Measurements from ENCODE around the gene CSMD2. TPM values are rescaled to one million over a fixed set of nuclear protein-coding genes. Genes with fewer than 3 reads are reported as not detected.

CSMD2 gene
- total RNA-seq, 1 experiment from 2014 or later: 13.2 TPM

DNA sequence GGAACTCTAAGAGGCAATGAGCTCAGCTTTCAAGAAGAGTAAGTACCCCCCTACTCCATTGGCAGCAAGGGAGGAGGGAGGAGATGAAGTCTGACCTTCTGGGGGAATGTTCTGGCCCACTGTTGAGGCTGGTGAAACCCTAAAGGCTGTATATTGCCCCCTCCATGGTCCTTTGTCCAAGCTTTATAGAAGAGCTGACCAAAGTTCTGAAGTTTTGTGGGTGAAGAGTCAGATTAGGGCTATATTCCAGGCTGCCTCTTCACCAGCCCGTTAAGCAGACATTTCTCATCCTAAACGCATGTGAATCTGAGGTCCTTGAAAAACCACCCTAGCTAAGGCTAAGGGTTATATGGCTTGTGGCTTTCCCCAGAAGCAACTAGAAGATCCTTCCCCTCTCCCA lies 13.0 kb upstream of the CSMD2 start:
- no peak overlapping the region for H3K27ac Mint-ChIP-seq
- no peak for TF ChIP-seq ZNF423 (CRISPR knock-in tag; IDR thresholded peaks at IDR 0.05)
- TF ChIP-seq, protein P1, sequence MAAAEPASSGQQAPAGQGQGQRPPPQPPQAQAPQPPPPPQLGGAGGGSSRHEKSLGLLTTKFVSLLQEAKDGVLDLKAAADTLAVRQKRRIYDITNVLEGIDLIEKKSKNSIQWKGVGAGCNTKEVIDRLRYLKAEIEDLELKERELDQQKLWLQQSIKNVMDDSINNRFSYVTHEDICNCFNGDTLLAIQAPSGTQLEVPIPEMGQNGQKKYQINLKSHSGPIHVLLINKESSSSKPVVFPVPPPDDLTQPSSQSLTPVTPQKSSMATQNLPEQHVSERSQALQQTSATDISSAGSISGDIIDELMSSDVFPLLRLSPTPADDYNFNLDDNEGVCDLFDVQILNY (CRISPR knock-in tag; IDR thresholded peaks at IDR 0.05): no peak
- TF ChIP-seq, protein P2, sequence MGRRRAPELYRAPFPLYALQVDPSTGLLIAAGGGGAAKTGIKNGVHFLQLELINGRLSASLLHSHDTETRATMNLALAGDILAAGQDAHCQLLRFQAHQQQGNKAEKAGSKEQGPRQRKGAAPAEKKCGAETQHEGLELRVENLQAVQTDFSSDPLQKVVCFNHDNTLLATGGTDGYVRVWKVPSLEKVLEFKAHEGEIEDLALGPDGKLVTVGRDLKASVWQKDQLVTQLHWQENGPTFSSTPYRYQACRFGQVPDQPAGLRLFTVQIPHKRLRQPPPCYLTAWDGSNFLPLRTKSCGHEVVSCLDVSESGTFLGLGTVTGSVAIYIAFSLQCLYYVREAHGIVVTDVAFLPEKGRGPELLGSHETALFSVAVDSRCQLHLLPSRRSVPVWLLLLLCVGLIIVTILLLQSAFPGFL (CRISPR knock-in tag; IDR thresholded peaks at IDR 0.05; ENCODE audit: borderline replicate concordance): no peak
- TF ChIP-seq, protein P3, sequence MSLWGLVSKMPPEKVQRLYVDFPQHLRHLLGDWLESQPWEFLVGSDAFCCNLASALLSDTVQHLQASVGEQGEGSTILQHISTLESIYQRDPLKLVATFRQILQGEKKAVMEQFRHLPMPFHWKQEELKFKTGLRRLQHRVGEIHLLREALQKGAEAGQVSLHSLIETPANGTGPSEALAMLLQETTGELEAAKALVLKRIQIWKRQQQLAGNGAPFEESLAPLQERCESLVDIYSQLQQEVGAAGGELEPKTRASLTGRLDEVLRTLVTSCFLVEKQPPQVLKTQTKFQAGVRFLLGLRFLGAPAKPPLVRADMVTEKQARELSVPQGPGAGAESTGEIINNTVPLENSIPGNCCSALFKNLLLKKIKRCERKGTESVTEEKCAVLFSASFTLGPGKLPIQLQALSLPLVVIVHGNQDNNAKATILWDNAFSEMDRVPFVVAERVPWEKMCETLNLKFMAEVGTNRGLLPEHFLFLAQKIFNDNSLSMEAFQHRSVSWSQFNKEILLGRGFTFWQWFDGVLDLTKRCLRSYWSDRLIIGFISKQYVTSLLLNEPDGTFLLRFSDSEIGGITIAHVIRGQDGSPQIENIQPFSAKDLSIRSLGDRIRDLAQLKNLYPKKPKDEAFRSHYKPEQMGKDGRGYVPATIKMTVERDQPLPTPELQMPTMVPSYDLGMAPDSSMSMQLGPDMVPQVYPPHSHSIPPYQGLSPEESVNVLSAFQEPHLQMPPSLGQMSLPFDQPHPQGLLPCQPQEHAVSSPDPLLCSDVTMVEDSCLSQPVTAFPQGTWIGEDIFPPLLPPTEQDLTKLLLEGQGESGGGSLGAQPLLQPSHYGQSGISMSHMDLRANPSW (CRISPR knock-in tag; conservative IDR thresholded peaks at IDR 0.05; ENCODE audit: low read depth): no peak
- H3K4me1 Mint-ChIP-seq: peaks cover 50% of the 10 kb centered on the region
- no peak for DNase-seq (ENCODE audit: low spot score)
- peaks cover 15% of the 10 kb centered on the region for H3K27me3 Mint-ChIP-seq (ENCODE audit: low read depth)
- no peaks in the 10 kb centered on the region for H3K36me3 Mint-ChIP-seq
- peak overlapping the region; percentile 56 for H3K4me3 Mint-ChIP-seq
- no peak; the same call in 1 of the 2 replicates for ATAC-seq
- POLR2A ChIA-PET: interaction anchor here (2.6 to 4.1 kb wide), 2 partner anchors 10 to 13 kb away, joined by 14 to 29 read pairs; partner anchors contain the start of gene CSMD2
- no peaks in the 10 kb centered on the region for H3K9me3 Mint-ChIP-seq
- CTCF ChIA-PET: interaction anchor here (0.6 to 3.9 kb wide), 6 partner anchors 10 to 545 kb away, joined by 4 to 33 read pairs (median 8); partner anchors contain the start of gene CSMD2

DNA sequence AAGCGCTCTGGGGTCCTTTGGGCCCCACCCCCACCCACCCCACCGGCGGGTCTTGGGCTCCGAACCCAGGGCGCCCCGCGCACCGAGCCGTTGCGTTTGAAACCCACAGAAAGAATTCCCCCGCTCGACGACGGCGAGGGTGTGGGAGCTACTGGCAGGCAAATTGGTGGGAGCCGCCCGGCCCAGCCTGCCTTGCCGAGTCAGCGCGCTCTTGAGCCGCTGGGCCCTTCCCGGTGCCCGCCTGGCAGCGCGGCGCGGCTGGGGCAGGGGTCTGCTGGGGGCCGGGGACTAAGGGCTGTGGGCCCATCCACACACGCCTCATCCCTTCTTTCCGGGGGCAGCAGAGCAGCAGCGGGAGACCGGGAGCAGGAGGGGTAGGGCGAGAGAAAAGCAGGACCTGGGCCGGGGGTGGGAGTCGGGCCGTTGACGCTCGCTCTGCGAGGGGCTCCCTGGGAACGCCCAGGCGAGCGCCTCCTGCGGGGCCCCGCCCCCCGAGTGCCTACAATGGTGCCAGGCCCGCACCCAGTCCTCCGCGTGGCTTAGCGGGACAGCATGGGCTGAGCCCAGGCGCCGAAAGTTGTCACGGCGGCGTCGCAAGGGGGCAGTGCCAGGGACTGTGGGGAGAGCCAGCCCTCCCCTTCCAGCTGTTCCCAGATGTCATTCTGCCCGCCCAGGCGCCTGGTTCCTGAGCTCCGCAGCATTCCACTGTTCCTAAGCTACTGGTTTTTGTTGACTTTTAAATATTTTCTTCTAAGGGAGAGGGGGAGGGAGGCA lies 12.0 kb upstream of the CSMD2 start, which contains the start of gene C1orf94:
Gene C1orf94 (plus strand): TSS at position 78 of the 774 bp plus-strand sequence. CDS start 883 bp downstream, outside the sequence.
- ChIA-PET CTCF (interaction anchor here (0.6 to 3.9 kb wide), 10 partner anchors 9 to 1682 kb away, joined by 3 to 33 read pairs (median 5); partner anchors contain the start of gene CSMD2), POLR2A (interaction anchor here (2.6 to 4.1 kb wide), 2 partner anchors 11 to 12 kb away, joined by 14 to 29 read pairs; partner anchors contain the start of gene CSMD2)
- Mint-ChIP-seq H3K27ac (no peak within 1 kb of the TSS), H3K36me3 (no peaks in the 10 kb centered on the region), H3K9me3 (no peaks in the 10 kb centered on the region), H3K27me3 (ENCODE audit: low read depth) (peaks cover 15% of the 10 kb centered on the region), H3K4me1 (peaks cover 58% of the 10 kb centered on the region), H3K4me3 (peak within 1 kb of the TSS; percentile 56)
- DNase-seq (ENCODE audit: low spot score): peak; percentile 56
- peak; percentile 71 for ATAC-seq
- TF ChIP-seq ZNF121 (CRISPR knock-in tag; IDR thresholded peaks at IDR 0.05): peak; percentile 69
- no peak for TF ChIP-seq GTF2I (CRISPR knock-in tag; conservative IDR thresholded peaks at IDR 0.05)
- TF ChIP-seq SMAD4 (CRISPR knock-in tag; IDR thresholded peaks at IDR 0.05): no peak
- TF ChIP-seq, protein P4, sequence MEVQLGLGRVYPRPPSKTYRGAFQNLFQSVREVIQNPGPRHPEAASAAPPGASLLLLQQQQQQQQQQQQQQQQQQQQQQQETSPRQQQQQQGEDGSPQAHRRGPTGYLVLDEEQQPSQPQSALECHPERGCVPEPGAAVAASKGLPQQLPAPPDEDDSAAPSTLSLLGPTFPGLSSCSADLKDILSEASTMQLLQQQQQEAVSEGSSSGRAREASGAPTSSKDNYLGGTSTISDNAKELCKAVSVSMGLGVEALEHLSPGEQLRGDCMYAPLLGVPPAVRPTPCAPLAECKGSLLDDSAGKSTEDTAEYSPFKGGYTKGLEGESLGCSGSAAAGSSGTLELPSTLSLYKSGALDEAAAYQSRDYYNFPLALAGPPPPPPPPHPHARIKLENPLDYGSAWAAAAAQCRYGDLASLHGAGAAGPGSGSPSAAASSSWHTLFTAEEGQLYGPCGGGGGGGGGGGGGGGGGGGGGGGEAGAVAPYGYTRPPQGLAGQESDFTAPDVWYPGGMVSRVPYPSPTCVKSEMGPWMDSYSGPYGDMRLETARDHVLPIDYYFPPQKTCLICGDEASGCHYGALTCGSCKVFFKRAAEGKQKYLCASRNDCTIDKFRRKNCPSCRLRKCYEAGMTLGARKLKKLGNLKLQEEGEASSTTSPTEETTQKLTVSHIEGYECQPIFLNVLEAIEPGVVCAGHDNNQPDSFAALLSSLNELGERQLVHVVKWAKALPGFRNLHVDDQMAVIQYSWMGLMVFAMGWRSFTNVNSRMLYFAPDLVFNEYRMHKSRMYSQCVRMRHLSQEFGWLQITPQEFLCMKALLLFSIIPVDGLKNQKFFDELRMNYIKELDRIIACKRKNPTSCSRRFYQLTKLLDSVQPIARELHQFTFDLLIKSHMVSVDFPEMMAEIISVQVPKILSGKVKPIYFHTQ (CRISPR knock-in tag; IDR thresholded peaks at IDR 0.05): no peak
- TF ChIP-seq, protein P5, sequence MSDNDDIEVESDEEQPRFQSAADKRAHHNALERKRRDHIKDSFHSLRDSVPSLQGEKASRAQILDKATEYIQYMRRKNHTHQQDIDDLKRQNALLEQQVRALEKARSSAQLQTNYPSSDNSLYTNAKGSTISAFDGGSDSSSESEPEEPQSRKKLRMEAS (CRISPR knock-in tag; IDR thresholded peaks at IDR 0.05): 0 out of 2 replicates have a peak, but pooled peaks have one; percentile 20
- no peak for TF ChIP-seq TEAD1 (CRISPR knock-in tag; IDR thresholded peaks at IDR 0.05)
- TF ChIP-seq, protein P6, sequence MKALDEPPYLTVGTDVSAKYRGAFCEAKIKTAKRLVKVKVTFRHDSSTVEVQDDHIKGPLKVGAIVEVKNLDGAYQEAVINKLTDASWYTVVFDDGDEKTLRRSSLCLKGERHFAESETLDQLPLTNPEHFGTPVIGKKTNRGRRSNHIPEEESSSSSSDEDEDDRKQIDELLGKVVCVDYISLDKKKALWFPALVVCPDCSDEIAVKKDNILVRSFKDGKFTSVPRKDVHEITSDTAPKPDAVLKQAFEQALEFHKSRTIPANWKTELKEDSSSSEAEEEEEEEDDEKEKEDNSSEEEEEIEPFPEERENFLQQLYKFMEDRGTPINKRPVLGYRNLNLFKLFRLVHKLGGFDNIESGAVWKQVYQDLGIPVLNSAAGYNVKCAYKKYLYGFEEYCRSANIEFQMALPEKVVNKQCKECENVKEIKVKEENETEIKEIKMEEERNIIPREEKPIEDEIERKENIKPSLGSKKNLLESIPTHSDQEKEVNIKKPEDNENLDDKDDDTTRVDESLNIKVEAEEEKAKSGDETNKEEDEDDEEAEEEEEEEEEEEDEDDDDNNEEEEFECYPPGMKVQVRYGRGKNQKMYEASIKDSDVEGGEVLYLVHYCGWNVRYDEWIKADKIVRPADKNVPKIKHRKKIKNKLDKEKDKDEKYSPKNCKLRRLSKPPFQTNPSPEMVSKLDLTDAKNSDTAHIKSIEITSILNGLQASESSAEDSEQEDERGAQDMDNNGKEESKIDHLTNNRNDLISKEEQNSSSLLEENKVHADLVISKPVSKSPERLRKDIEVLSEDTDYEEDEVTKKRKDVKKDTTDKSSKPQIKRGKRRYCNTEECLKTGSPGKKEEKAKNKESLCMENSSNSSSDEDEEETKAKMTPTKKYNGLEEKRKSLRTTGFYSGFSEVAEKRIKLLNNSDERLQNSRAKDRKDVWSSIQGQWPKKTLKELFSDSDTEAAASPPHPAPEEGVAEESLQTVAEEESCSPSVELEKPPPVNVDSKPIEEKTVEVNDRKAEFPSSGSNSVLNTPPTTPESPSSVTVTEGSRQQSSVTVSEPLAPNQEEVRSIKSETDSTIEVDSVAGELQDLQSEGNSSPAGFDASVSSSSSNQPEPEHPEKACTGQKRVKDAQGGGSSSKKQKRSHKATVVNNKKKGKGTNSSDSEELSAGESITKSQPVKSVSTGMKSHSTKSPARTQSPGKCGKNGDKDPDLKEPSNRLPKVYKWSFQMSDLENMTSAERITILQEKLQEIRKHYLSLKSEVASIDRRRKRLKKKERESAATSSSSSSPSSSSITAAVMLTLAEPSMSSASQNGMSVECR (CRISPR knock-in tag; IDR thresholded peaks at IDR 0.05; ENCODE audit: borderline replicate concordance): no peak
- TF ChIP-seq ZNF416 (CRISPR knock-in tag; IDR thresholded peaks at IDR 0.05): no peak
- TF ChIP-seq ETV6 (CRISPR knock-in tag; IDR thresholded peaks at IDR 0.05): no peak
- 0 out of 2 replicates have a peak, but pooled peaks have one; percentile 24 for TF ChIP-seq FOXP1 (CRISPR knock-in tag; IDR thresholded peaks at IDR 0.05; ENCODE audit: borderline replicate concordance)

Data from WTC11 (cell line).